ENCODE results near the gene RBP2.
A peak's percentile ranks its signal among the peaks of the same experiment; 100 is the strongest.
"Not testable (repeated sequence)": the region's sequence is repeated elsewhere in the genome, so short reads cannot be mapped to it uniquely, and the experiment has no call there.

RBP2 gene

DNA sequence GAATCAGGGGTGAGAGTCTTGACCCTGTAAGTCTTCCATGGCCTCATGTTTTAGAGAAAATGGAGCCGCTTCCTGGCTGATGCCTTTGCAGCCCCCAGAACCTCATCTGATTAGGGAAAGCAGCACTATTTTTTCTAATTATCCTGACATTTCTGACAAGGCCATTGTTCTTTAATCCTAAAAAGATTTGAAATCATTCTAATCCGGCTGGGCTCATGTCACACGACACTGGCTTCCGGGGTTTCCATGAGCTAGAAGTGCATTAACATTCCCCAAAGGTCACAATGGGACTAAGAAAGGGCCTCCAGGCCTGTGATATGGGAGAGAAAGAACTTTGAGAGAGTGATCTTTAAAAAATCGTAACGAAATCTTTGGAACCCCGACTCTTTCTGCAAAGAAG lies 33.1 kb downstream of the RBP2 start:
- DNase-seq (ENCODE audit: low spot score), result no peak

- no peak for DNase-seq (ENCODE audit: low spot score)
Observed at GRCh38 chr3:139441656-139442055, 34.7 kb downstream of the RBP2 start.

GRCh38 chr3:139440639-139441556 lies 35.4 kb downstream of the RBP2 start:
- no peak for DNase-seq (ENCODE audit: low spot score)

- no peak for DNase-seq (ENCODE audit: low spot score)
Observed at GRCh38 chr3:139439278-139439677, 37.0 kb downstream of the RBP2 start.

- peak; percentile 63 for DNase-seq (ENCODE audit: low spot score)
Observed at GRCh38 chr3:139434764-139435307, 41.5 kb downstream of the RBP2 start.

DNA sequence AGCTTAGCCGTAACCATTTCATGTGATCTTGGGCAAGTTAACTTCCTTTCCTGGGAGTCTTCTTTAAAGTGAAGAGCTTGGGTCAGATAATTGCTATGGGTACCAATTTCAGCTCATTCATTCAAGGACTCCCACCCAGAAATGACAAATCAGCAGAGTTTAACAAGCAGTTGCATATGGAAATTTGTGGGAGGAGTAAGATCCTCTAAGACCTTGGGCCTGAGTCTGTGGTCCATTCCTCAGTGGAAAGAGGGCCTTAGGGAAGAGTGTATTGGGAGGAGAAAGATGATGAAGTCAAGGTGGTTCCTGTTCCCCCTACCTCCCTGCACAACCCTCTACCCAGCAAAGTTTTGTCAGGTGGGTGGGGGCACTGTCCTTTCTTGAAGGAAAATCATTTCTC lies 42.1 kb downstream of the RBP2 start:
- no peak for DNase-seq (ENCODE audit: low spot score)

DNA sequence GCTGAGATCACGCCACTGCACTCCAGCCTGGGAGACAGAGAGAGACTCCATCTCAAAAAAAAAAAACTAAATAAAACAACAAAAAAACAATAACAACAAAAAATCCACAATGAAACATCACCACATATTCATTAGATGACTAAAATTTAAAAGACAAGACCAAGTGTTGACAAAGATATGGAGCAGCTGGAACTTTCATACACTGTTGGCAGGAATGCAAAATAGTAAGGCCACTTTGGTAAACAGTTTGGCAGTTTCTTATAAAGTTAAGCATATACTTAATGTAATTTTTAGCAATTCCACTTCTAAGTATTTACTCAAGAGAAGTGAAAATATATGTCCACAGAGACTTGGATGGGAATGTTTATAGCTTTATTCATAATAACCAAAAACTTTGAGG lies 43.2 kb downstream of the RBP2 start:
- no peak for DNase-seq (ENCODE audit: low spot score)

DNA sequence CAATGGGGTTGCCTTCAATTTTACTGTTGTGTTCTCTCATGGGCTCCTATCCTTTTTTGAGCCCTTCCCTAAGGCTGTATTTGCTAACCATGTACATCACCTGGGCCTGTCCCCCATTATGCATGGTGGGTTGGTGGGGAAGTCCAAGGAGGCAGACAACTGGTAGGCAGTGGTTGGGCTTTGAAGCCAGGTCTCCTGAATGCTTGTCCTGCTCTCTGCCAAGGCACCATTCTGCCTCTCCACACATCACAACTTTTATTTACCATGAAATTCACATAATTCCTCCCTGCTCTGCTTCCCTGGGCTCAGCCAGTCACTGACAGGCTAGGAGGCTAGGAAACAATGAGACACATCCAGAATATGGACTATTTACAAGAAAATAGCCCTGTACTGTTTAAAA lies 45.8 kb downstream of the RBP2 start:
- DNase-seq (ENCODE audit: low spot score), result no peak

DNA sequence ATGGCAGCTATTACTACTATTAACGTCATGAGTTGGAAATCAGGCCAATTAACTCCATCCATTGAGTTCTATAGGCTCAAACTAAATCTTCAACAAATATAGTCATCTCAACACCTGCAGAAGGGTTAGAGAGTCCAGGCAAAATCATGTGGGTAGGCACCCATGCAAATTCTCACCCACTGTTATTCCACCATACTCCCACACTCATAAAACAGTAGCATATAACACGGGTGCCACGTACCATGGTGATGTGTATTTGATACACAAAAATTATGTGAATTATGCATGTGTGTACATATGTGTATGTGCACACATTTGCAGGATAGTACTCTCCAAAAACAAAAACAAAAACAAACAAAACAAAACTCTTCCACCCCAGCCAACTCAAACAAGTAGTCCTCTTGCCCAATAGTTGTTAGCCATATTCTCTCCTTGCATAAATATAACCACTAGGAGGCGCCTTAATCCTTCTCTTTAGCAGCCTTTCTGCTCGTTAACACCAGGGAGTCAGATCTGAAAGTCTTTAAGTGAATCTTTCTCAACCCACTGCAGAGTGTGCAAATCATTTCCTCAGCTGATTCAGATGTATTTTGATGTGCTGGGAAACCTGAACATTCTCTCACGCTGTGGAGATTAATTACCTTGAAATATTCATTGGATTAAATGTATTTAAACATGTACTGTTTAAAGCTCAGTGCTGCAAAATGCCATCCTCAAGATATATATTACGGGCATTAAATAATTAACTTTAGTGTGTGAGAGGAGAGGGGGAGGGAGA lies 48.8 kb downstream of the RBP2 start:
- peak; percentile 83 for DNase-seq (ENCODE audit: low spot score)

DNA sequence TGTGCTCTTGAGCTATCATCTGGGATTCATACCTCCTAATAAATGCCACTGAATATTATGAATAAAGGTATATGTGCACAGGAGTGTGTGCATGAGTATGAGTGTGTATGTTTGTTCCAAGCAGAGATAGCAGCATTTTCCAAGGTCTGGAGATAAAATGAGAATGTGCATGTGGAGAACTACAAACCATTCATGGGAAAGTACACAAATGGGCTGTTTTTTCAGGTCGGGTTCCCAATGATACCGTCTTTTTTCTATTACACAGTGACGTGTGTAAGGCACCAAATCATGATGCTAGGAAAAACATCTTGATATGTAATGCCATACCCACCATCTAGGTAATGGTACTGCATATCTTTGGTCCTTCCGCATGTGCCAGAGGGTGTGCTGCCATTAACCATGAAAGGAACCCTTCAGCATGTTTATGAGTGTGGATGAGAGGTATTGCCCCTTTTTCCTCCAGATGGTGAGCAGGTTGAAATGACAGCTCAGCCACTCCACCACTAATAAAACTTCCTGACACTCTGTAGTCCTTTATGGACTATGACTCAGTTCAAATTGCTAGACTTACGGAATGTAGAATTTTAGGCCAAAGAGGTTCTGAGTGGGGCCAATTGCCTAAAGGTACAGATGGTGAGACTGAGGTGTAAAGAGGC lies 50.4 kb downstream of the RBP2 start:
- DNase-seq (ENCODE audit: low spot score), result no peak

DNA sequence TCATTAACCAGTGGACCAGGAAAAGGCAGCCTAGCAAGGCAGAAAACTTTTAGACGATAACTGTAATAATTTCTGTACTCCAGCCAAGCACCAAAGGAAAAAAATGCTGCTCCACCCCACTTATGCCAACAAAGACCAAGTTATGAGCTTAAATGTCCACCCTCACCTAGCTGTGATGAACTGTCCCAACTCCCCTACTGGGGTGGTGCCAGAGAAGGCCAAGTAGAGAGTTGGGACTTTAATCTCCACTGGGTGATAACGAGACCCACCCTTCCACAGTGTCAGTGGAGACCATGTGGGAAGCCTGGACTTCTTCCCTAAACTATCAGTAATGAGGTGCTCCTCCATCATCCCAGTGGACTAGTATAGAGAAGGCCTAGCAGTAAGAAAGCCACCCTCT lies 53.1 kb downstream of the RBP2 start:
- DNase-seq (ENCODE audit: low spot score), result no peak

- no peak for DNase-seq (ENCODE audit: low spot score)
Observed at GRCh38 chr3:139421460-139421859, 54.9 kb downstream of the RBP2 start.

GRCh38 chr3:139421040-139421439 lies 55.3 kb downstream of the RBP2 start:
- DNase-seq (ENCODE audit: low spot score), result no peak

- no peak for DNase-seq (ENCODE audit: low spot score)
Observed at GRCh38 chr3:139418144-139418543, 58.2 kb downstream of the RBP2 start.

GRCh38 chr3:139416275-139416674 lies 60.0 kb downstream of the RBP2 start:
- no peak for DNase-seq (ENCODE audit: low spot score)

- no peak for DNase-seq (ENCODE audit: low spot score)
Observed at GRCh38 chr3:139414608-139415224, 61.6 kb downstream of the RBP2 start.

DNA sequence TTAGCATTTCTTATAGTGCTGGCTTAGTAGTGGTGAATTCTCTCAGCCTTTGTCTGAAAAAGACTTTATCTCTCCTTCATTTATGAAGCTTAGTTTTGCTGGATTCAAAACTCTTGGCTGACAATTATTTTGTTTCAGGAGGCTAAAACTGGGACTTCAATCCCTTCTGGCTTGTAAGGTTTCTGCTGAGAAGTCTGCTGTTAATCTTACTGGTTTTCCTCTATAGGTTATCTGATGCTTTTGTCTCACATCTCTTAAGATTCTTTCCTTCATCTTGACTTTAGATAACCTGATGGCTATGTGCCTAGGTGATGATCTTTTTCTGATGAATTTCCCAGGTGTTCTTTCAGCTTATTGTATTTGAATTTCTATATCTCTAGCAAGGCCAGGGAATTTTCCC lies 63.4 kb downstream of the RBP2 start:
- DNase-seq (ENCODE audit: low spot score), result not testable (repeated sequence)
